H4 (cell line): ENCODE results near the gene SMOC2. TPM values are rescaled to one million over a fixed set of nuclear protein-coding genes. Genes with fewer than 3 reads are reported as not detected.

Experiments used
- DNase-seq: peaks from one replicate; pipeline ENCODE4 v3.0.0-alpha.2; 2015; ENCODE audit warnings: low spot score
- total RNA-seq: library from RNA; depleted of rRNA; stranded (reverse); fragments of >200 nt; shearing (Covaris generic); gene quantifications from 2 replicates; pipeline ENCODE4 v1.2.3, GENCODE V29; 2014; rRNA removed

The SMOC2 gene, protein sequence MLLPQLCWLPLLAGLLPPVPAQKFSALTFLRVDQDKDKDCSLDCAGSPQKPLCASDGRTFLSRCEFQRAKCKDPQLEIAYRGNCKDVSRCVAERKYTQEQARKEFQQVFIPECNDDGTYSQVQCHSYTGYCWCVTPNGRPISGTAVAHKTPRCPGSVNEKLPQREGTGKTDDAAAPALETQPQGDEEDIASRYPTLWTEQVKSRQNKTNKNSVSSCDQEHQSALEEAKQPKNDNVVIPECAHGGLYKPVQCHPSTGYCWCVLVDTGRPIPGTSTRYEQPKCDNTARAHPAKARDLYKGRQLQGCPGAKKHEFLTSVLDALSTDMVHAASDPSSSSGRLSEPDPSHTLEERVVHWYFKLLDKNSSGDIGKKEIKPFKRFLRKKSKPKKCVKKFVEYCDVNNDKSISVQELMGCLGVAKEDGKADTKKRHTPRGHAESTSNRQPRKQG
- total RNA-seq = 0.08 and 0.66 TPM in 2 replicates

- DNase-seq = no peak
These were observed at the start of gene SMOC2 for GRCh38 chr6:168440520-168441433. SMOC2 (plus strand) TSS chr6:168441184; CDS start chr6:168441371, 187 bp downstream.

- no peak for DNase-seq
These were observed 47.7 kb upstream of the SMOC2 start for GRCh38 chr6:168393126-168393870.

DNA sequence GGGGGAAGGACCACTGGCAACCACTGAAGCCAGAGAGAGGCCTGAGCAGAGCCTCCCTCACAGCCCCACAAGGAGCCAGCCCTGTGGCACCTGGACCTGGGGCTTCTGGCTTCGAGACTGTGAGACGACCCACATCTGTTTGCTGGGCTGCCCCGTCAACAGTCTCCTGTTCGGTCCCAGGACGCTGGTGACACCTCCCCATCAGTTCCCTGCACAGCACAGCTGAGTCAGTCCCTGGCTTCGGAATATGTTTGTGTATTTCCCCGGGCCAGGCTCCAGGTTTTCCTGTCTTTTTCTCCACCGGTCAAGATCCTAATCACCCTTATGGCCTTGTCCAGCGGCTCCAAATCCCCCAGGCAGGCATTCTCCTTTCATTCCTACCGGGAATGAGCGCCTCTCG is 46.4 kb upstream of the SMOC2 start:
- DNase-seq = no peak

GRCh38 chr6:168395983-168396382 is 45.0 kb upstream of the SMOC2 start:
- DNase-seq = no peak

DNA sequence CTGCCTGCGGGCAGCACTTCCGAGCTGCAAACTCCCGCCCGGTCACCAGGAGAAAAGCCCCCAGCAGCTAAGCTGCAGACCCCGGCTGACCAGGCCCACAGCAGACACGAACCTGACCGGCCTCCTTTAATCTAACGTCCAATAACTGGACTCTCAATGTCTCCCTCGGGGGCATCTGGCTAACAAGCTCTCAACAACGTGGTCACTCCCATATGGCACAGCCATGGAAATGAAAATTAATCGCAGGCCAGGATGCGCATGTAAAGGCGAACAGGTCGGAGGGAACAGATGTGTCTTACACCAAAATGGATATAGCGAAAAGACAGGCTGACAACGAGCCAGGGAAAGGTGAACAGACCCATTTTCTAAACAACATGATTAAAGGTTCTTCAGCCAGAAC is 44.4 kb upstream of the SMOC2 start:
- no peak for DNase-seq

DNA sequence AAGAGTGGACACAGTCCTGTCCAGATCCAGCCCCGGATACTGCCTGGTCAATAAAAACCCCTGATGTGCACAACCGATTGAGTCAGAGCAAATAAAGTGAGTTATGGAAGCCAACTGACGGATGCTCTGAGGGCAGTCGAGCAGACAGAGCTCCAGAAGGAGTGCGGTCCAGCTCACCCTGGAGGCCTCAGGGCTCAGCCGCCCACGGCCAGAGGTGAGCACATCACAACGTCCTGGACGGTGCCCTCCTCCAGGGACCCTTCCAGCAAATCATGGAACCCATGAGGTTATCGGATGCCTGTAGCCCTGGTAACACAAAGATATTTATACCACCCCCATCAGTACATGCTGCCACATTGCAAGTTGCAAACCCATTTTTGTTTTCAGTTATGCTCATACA is 44.0 kb upstream of the SMOC2 start:
- no peak for DNase-seq

DNA sequence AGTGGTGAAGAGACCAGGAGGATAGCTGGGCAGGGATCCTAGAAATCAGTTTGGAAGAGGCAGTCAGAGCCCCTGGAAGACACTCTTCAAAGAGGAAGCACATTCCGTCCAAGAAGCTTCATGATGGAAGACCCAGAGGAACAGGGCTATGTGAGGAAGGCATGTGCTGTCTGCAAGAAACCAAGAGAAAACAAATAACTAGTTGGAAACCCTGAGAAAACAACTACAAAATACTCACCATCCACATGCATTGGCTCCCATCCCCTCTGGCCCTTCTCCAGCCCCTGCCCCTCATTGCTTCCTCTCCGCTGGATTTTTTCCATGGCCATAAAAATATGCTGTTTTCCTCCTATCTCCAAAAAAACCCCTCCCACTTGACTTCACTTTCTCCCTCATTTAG is 40.9 kb upstream of the SMOC2 start:
- DNase-seq = no peak

GRCh38 chr6:168403370-168404005 is 37.5 kb upstream of the SMOC2 start:
- no peak for DNase-seq

DNA sequence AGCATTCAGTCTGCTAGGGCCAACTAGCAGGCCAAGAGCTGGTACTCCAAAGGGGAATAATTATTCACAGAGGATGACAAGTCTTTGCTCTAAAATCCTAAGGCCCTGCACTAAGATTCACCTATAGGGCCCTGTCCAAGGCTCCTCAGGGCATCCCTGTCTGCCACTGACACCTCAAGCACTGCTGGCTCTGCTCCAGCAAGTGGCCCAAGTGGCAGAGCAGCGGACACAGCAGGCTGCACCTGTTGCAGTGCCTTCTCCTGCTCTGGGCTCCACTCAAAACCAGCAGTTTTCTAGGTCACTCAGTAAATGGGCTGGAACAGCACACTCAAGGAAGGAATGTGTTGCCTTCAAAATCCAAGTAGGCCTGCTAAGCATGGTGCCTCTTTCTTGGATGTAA is 36.4 kb upstream of the SMOC2 start:
- DNase-seq = no peak

DNA sequence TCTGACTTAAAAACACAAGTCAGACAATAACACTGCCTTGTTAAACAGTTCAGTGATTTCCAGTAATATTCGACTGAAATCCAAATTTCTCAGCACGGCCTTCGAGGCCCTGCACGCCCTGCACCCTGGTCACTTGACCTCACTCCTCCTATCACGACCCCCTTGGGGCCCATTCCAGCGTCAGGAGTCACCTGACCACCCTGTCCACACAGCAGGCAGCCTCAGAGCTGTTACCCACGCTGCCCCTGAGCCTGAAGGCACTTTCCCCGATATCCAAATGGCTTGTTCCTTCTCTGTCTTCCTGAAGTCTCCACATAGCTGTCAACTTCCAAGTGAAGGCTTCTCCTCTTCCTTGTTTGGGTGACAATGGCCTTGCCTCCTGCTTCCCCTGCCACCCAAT is 33.1 kb upstream of the SMOC2 start:
- DNase-seq = no peak

DNA sequence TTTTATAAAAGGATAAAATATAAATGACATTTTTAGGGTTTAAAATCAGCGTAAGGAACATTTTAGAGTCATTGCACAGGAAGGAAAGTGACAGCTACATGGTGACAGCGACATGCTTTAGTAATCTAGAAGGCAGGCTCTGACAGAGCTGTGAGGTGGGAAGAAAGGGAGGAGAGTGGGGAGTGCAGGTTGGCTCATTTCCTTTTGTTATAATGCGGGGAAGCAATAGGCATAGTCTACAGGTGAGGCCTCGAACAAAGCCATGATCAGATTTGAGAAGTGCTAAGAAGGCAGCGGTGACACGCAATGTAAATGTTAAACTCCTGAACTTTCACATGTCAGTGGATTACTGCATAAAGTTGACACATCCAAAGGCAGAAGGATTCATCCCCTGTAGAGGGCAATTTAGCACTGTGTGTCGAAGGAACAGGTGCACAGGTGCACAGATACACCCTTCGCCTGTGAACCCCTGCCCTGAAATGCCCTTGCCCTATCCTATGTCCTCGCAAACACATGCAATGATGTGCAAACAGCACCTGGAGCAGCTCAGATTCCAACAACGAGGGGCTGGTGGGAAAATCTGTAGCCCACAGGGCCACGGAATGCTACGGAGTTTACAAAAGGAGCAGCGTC is 32.4 kb upstream of the SMOC2 start:
- DNase-seq = no peak

- no peak for DNase-seq
These were observed 30.9 kb upstream of the SMOC2 start for GRCh38 chr6:168410035-168410434.

- DNase-seq = no peak
These were observed 30.4 kb upstream of the SMOC2 start for GRCh38 chr6:168410554-168411011.

GRCh38 chr6:168411130-168411529 is 29.9 kb upstream of the SMOC2 start:
- no peak for DNase-seq

GRCh38 chr6:168411793-168412192 is 29.2 kb upstream of the SMOC2 start:
- DNase-seq = no peak

DNA sequence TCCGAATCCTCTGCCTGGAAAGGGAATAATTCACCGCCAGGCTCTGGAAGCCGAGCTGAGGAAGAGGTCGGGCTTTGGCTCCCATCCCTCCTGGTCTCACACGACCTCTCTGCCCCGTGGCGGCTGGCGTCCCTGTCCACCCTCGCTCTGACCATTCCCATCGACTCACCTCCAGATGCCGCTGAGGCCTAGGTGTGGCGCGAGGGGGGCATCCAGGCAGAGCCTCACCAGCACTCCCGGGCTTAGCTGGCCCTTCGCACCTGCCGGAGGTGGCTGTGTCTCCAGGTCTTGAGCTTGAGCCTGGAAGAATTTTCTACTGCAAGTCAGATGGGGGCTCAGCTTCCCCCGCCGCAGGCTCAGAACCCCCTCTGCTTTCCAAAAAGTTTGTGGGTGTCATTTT is 28.5 kb upstream of the SMOC2 start:
- DNase-seq = no peak

DNA sequence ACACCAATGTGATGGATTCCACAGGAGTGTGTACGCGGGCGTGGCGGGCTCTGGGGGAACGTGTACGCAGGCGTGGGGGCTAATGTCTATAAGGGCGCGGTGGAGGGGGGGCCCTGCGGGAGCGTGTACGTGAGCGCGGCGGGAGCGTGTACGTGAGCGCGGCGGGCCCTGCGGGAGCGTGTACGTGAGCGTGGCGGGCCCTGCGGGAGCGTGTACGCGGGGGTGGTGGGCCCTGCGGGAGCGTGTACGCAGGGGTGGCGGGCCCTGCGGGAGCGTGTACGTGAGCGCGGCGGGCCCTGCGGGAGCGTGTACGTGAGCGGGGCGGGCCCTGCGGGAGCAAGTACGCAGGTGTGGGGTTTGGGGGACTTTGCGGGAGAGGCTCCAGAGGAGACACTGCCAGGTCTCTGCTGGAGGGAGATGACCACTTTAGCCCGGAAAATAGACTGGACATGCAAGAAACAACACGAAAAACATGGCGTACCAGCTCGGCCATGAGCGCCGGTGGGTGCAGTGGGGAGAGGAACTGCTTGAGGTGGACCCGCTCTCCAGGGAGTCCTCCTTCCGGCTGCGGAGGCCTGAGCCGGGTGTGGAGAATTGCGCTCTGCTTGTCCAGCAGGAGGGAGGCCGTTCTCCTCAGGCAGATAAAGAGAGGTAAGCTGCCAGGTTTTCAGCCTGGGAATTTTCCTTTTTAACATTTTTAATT is 27.8 kb upstream of the SMOC2 start:
- DNase-seq = no peak

DNA sequence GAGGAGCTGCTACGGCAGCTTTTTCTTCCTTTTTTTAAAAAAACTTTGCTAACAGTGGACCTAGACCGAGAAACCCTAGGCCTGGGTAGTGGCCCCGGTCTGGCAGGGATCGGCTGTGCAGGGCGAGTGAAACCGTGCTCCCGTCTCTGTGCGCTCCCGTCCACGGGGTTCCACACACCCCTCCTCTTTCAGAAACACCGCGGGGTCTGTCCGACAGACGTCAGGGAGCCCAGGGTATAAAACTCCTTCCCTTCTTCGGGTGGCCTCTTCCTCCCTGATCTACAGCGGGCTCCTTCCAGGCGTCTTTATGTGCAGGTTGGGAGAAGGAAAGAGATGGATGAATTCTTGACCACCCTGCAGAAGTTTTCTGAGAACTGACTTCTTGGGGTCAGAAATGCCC is 27.1 kb upstream of the SMOC2 start:
- no peak for DNase-seq

GRCh38 chr6:168414336-168415097 is 26.5 kb upstream of the SMOC2 start:
- DNase-seq = no peak
